ENCODE measurements around the gene CUX1.
"Not testable (repeated sequence)": the region's sequence is repeated elsewhere in the genome, so short reads cannot be mapped to it uniquely, and the experiment has no call there.

The CUX1 gene

DNA sequence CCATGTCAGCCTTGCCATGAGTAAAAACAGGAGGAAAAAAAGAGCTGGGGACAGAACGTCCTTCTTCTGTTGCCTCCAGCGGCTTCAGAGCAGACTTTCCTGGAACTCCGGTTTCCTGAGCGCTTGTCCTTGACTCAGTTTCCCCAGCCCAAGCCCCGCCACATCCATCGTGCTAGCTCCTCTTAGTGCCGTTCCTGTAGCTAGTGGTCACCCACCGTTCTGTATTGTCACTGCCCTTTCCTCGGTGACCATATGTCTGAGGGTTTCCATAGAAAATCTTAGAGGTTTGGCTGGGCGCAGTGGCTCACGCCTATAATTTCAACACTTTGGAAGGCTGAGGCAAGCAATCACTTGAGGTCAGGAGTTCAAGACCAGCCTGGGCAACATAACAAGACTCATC is 100.1 kb downstream of the CUX1 start:
- DNase-seq (ENCODE audit: low read depth in 2 of 2), result no peak

DNA sequence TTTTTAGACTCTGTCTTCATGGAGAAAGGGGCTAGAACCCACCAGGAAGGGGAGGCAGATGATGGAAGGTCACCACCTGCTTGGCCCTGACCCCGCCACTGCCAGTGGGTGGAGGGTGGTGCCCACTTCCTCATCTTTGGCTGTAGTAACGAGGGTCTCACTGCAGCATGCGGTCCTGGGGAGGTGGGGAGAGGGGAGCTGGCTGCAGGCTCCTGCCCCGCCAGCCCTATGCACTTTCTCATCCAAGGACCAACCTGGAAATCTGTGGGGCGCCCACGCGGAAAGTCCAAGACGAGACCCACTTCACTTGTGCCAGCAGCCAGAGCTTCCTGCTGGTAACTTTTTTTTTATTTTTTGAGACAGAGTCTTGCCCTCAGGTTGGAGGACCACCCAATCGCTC is 101.0 kb downstream of the CUX1 start:
- no peak for DNase-seq (ENCODE audit: low read depth in 2 of 2)

DNA sequence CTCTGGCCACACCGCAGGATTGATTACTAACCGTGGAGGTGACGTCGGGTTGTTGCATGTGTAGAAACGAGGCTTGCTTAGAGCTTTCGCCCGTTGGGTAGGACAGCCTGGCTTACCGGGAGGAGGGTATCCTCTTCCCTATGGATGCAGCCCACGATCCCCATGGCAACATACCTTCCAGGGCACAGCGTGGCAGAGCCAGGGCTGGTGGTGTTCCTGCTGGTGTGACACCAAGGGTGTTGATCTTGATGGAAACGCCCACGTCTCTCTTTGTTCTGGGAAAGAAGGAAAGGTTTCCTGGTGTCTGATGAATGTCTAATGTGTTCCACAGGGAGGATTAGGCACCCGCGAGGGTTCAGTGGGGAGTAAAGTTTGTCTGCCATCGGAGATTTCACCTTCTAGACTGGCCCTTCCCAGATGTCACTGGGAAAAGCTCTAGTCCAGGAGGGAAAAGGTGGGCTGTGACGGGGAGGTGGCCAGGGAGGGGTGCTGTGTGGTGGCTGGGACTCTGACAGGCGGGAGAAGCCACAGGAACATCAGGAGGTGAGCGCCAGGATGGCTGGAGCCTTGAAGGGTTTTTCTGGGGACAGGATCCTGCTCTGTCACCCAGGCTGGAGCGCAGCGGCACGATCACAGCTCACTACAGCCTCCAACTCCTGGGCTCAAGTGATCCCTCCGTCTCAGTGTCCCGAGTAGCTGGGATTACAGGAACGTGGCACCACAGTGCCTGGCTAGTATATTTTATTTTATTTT is 102.1 kb downstream of the CUX1 start:
- DNase-seq (ENCODE audit: low read depth in 2 of 2), result no peak

DNA sequence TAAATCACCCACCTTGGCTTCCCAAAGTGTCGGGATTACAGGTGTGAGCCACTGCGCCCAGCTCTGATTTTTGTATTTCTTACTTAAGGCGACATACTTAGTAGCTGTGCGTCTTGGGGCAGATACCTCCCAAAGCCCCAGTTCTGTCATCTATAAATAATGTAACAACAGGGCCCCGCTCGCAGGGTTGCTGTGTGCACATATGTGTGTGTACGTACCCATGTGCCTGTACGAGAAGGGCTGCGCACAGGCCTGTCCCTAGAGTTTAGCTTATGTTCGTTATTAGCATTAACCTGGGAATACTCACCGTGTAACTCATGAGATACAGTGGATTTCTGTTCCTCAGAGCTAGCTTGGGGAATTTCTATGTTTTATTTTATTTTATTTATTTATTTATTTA is 103.6 kb downstream of the CUX1 start:
- DNase-seq (ENCODE audit: low read depth in 2 of 2), result no peak

DNA sequence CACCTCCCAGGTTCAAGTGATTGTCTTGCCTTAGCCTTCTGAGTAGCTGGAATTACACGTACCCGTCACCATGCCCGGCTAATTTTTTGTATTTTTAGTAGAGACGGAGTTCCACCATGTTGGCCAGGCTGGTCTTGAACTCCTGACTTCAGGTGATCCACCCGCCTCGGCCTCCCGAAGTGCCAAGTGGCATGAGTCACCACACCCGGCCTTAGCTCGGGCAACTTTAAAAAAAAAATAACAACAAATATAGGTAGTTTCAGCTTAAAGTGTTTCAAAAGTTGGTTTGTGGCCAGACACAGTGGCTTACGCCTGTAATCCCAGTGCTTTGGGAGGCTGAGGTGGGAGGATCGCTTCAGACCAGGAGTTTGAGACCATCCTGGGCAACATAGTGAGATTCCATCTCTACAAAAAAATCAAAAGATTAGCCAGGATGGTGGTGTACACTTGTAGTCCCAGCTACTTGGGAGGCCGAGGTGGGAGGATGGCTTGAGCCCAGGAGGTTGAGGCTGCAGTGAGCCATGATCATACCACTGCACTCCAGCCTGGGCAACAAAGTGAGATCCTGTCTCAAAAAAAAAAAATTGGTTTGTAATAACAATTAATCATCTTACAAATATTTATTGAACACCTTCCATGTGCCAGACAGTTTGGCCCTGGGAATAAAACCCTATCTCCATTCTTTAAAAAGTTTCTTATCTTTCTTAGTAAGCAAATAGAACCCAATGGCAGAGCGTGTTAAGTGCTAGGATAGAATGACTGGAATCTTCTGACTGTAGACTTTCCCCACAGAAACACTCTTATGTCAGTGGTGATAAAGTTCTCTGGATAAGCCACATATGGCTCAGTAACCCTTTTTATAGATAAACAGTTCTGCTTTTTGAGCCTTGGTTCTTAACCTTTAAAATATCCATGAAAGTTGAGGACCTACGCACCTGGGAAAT is 104.4 kb downstream of the CUX1 start:
- DNase-seq (ENCODE audit: low read depth in 2 of 2), result not testable (repeated sequence)

DNA sequence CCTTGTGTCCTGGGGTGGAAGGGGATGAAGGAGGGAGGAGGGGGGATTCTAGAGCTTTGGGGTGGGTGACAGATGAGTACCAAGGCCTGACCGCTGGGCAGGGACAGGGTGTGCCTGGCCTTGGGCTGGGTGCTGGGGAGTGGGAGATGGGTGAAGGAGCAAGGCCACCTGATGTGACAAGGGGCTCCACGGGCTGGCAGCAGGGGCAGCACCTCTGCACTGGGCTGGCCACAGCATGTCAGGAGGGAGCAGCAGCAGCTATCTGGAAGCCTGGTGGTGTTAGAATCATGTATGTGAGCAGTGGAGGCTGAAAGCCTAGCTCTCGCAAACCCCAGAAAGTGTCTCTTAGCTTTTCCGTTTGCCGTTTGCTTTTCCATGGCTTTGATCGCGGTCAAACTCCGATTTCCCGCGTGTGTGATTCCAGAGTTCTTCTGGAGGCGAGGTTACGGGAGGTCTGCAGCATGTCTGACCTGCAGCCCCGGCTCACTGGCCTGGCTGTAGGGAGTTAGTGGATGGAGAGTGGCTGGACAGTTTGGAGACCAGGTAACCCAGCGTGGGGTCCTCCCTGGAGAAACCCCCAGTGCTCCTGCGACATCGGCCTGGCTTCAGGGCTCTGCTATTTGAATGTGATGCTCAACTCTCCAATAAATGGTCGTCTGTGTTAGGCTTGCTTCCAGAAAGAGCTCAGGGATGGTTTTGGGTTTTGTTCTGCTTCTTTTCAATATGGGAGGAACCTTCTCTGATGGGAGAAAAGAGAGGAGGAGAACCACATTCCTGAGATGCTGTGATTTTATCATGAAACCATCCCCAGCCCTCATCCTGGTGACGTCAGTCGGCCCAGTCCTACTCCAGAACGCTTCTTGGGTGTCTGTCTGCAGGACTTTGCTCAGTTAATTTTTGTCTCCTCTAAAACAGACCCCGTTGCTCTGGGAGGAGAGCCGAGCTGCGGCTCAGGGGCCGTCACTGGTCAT is 105.5 kb downstream of the CUX1 start:
- no peak for DNase-seq (ENCODE audit: low read depth in 2 of 2)

DNA sequence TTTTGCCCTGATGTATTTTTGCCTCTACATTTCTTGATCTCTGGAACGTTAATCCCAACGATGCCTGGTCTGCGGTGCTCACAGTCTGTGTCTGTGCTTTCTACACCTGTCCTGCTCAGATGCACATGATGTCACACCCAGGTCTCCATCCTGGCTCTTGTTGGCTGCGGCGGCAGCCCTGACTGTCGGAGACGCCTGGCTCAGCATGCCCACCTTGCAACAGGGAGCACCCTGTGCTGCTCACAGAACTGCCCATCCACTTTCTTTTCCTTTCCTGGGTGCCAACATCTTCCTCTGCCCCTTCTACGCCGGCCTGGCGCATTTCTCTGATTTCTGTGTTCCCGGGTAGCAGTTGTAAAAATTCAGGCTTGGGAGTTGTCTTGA is 106.2 kb downstream of the CUX1 start:
- DNase-seq (ENCODE audit: low read depth in 2 of 2), result no peak

DNA sequence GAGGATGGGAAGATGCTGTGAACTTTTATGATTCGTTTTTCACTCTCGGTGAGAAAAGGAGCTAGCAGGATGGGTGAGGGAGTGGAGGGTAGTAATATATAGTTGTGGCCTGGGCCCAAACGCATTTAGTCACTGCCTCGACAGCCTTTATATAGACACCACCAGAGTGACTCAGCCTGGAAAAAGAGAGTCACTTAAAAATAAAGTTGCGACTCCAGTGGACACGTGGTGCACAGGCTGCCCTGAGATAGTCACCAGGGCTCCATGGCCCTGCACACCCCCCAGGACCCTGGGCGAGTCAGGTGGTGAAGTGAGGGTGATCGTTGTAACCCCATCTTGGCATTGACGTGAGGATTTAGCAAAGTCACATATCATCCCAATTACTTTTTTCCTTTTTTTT is 106.7 kb downstream of the CUX1 start:
- DNase-seq (ENCODE audit: low read depth in 2 of 2), result peak in 1 of 2 experiments; percentile 1

DNA sequence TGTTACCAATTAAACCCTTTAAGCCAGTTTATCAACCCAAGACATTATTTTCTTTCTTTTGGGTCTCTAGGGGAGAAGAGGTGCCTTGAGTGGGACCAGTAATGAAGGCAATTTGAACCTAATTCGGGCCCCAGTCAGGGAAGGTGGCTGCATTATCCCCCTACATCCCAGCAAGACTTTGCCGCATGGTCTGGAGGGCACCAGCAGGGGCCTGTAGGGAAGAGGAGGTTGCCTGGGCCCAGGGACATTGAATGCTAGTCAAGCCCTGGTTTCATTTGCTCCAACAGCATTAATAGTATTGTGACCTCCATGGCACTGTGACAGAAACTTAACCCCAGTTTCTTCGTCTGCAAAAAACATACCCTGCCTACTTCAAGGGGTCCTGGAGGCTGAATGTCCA is 108.8 kb downstream of the CUX1 start:
- DNase-seq (ENCODE audit: low read depth in 2 of 2), result no peak

DNA sequence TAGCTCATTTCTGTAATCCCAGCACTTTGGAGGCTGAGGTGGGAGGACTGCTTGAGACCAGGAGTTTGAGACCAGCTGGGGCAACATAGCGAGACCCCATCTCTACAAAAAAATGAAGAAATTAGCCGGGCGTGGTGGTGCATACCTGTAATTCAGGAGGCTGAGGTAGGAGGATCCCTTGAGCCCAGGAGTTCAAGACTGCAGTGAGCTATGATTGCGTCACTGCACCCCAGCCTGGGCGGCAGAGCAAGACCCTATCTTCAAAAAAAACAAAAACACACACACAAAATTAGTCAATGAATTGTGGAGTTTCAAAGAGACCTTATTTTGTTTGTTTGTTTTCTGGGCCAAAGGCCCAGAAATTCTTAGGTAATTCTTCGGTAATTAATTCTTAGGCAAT is 110.0 kb downstream of the CUX1 start:
- DNase-seq (ENCODE audit: low read depth in 2 of 2), result no peak

DNA sequence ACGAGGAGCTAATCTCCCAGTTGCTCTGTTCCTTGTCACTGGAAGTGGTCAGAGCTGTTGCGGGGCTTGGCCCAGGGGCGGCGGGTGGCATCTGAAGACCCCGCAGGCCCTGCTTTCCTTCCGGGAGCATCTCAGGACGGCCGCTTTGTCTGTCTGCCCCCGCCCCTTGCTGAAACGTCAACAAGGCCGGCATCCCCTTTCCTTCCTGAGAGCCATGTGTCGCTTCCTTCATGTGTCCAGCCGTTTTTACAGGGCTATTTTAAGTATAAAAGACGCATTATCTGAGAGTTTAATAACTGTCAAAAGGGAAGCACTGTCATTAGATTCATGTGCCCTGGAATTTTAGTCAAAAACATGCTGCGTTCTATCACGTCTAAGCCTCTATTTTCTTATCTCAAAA is 110.4 kb downstream of the CUX1 start:
- DNase-seq (ENCODE audit: low read depth in 2 of 2), result no peak

DNA sequence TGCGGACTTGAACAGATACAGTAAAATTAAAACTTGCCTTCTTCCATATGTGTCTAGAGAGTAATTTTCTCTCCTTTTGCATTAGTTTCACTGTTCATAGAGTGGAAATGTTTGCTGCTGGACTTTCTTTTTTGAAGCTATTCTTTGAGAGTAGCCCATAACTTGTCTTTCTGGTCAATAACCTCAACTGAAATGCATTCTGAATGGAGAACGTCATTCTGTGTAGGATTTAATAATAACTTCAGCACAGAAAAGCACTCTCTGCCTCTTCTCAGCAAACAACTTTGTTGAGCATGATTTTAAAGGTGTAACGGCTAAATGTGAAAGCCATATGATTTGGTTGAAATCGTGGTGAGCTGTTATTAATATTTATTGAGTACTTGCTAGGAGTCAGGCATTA is 111.8 kb downstream of the CUX1 start:
- no peak for DNase-seq (ENCODE audit: low read depth in 2 of 2)

DNA sequence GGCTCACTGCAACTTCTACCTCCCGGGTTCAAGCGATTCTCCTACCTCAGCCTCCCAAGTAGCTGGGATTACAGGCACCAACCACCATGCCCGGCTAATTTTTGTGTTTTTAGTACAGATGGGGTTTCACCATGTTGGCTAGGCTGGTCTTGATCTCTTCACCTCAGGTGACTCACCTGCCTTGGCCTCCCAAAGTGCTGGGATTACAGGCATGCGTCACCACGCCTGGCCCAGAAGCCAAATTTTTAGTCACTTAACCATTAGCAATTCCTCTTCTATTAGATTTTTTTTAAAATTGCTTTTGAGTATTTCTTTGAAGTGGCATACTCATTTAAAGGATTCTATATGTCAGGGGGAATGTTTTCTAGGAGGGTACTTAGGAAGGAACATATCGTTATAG is 112.5 kb downstream of the CUX1 start:
- not testable (repeated sequence) for DNase-seq (ENCODE audit: low read depth in 2 of 2)

DNA sequence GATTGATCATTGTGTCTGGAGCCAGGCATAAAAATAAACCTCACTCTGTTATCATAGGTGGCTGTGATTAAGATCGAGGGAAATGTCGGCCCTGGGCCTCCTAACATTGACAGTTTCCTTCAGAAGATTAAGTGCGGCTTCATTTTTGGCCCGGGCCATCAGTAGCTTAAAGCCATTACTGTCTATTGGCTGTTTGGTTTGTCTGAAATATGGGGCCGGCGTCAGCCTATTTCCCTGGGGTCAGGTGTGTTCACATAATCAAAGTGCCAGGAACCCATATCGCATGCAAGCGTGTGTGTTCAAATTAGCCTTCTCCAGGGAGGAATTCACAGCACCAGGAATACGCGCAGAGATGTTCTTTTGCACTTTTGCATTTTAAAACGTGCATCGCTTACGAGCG is 114.7 kb downstream of the CUX1 start:
- no peak for DNase-seq (ENCODE audit: low read depth in 2 of 2)

DNA sequence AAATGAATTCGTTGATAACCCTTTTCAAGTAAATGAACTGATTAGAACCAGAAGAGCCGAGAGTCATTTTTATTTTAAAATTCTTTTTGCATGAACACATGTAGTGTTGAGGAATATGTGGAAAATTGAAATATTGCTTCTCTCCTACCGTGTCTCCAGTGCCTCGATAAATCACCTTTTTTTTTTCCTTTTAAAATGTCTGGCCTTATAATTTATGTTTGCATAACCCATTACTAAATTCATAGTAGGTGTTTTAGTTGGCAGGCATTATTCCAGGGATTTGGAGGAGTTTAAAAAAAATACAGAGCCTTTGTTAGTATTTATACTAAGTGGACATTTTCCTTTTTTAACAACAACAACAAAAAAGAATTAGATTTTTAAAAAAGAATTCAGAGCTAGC is 115.6 kb downstream of the CUX1 start:
- DNase-seq (ENCODE audit: low read depth in 2 of 2), result no peak

DNA sequence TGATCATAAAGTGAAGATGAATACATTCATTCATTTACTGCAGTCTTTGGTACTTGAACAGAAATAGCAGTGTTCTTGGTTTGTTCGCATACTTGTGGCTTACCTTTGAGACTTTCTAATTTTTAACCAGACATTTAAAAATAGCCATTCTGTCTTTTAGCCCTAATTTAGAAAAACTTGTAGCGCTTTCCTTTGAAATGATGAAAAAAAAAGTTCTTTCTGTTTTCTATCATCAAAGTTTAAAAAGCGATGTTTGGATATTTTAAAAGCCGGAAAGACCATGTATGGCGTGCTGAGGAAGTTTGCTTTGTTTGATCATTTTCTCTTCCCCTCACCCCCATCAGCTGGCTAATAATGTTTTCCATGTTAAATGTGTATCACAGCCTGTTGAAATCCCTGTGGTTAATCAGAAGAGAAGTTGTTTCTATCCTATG is 116.3 kb downstream of the CUX1 start:
- DNase-seq (ENCODE audit: low read depth in 2 of 2), result no peak

DNA sequence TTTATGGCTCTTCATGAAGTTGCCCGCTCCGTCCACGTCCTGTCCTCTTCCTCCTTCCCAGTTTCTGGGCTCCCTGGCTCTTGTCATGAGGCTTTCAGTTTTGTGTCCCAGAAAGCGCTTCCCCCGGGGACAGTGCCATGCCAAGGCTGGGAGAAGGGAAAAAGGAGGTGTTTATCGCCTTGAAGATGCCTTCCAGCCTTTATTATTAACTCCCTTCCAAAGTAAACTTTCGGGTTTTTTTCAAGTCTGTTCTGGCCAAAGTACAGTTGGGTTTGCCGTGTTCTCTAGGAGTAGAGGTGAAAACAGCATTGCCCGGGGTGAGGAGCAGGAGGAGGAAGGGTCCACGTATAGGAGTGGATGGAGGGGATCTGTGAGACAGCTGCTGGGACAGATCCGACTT is 117.2 kb downstream of the CUX1 start:
- no peak for DNase-seq (ENCODE audit: low read depth in 2 of 2)

DNA sequence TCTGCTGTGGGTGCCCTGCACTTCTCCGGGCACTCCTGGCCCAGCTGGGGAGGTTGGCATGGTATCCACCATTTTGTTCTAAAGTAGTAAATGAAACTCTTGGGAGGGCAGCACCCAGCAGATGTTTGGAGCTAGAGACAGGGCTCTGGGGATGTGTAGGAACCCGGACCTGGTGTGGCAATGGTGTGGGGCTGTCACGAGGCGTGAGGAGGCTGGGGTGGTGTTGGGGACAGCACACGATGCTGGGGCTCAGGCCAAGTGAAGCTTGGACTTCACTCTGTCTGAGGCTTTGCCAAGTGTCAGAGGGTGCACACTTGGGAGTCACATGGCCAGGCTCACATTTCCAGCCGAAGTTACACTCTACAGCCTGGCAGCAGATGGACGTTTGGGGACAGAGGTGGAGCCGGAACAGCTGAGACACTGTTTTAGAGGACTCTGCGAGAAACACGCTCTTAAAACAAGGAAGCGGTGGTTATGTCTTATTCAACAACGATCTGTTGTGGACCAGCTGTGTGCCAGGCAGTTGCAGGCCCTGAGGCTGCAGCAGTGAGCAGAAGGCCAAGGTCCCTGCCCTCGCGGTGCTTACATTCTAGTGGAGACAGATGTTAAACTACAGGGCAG is 118.2 kb downstream of the CUX1 start:
- DNase-seq (ENCODE audit: low read depth in 2 of 2), result no peak

DNA sequence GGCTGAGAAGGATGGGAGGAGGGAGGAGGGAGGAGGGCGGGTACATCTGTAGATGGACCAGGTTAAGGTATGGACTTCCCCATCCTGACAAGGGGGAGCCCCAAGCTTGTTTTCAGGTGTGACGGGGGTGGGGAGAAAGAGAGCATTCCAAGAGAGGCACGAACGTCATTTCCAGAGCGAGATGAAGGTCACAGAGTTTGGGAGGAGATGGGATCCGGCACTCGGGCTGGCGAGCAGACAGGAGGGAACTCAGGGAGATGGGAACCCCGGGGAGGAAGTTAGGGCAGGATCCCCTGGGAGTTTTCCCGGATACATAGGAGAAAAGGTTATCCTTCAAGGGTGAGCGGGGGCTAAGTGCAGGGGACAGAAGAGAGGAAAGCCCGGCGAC is 118.8 kb downstream of the CUX1 start:
- no peak for DNase-seq (ENCODE audit: low read depth in 2 of 2)

DNA sequence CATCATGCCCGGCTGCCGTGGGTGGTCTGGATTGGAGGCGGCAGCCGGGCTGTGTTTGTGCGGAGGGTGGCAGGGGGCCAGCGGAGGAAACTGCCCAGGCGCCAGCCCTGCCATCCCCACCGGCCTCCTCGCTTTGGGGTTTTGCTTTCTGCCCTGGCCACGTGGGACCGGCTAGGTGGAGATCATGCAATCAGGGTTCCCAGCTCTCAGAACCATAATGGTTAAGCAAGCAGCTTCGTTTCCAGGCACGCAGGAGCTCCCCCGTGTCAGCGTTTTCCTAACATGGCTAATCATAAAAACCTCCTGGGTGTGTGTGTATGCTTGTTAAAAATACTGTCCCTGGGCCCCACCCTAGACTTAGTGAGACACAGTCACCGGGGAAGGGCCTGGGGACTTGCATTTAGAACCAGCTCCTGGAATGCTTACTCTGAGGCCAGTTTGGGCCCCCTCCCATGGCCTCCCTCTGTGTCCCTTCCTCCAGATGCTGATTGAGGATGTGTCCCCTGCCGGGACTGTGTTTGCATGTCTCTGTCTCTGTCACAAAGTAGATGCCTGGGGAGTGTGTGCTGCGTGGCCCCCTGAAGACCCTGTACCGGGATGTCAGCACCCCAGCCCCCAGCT is 119.3 kb downstream of the CUX1 start:
- no peak for DNase-seq (ENCODE audit: low read depth in 2 of 2)

Data from stimulated activated CD4-positive, alpha-beta T cell treated with anti-CD3 and anti-CD28 coated beads, Interleukin-12 subunit alpha, Interleukin-12 subunit beta, amount 100 ng/mL, for 24 hours (primary cell).